ENCODE results near the gene HECW1.
"Not testable (repeated sequence)": the region's sequence is repeated elsewhere in the genome, so short reads cannot be mapped to it uniquely, and the experiment has no call there.

HECW1 gene

GRCh38 chr7:43588477-43589132 is 476.2 kb downstream of the HECW1 start:
- no peak for DNase-seq

GRCh38 chr7:43589133-43589478 is 476.7 kb downstream of the HECW1 start:
- DNase-seq = no peak

- no peak for DNase-seq
Measured at GRCh38 chr7:43589728-43590127, 477.3 kb downstream of the HECW1 start.

- DNase-seq = peak; percentile 63
Measured at GRCh38 chr7:43590862-43591557, 478.6 kb downstream of the HECW1 start.

GRCh38 chr7:43591558-43592180 is 479.2 kb downstream of the HECW1 start:
- no peak for DNase-seq

- no peak for DNase-seq
Measured at GRCh38 chr7:43592326-43592725, 479.9 kb downstream of the HECW1 start.

- no peak for DNase-seq
Measured at GRCh38 chr7:43593010-43593409, 480.6 kb downstream of the HECW1 start.

- no peak for DNase-seq
Measured at GRCh38 chr7:43594020-43594419, 481.6 kb downstream of the HECW1 start.

- DNase-seq = not testable (repeated sequence)
Measured at GRCh38 chr7:43596426-43596825, 484.0 kb downstream of the HECW1 start.

GRCh38 chr7:43600056-43600455 is 487.6 kb downstream of the HECW1 start:
- DNase-seq = no peak

- DNase-seq = no peak
Measured at GRCh38 chr7:43602256-43602655, 489.8 kb downstream of the HECW1 start.

- DNase-seq = no peak
Measured at GRCh38 chr7:43604251-43604650, 491.8 kb downstream of the HECW1 start.

GRCh38 chr7:43609097-43609496 is 496.6 kb downstream of the HECW1 start:
- DNase-seq = no peak

- DNase-seq = no peak
Measured at GRCh38 chr7:43612128-43612527, 499.7 kb downstream of the HECW1 start.

GRCh38 chr7:43612599-43613589 is 500.4 kb downstream of the HECW1 start:
- peak; percentile 30 for DNase-seq
